ENCODE results near the gene TCF19.
"Not testable (repeated sequence)": the region's sequence is repeated elsewhere in the genome, so short reads cannot be mapped to it uniquely, and the experiment has no call there.

TCF19 gene

GRCh38 chr6:31183859-31184258 lies 25.5 kb downstream of the TCF19 start:
- not testable (repeated sequence) for DNase-seq

DNA sequence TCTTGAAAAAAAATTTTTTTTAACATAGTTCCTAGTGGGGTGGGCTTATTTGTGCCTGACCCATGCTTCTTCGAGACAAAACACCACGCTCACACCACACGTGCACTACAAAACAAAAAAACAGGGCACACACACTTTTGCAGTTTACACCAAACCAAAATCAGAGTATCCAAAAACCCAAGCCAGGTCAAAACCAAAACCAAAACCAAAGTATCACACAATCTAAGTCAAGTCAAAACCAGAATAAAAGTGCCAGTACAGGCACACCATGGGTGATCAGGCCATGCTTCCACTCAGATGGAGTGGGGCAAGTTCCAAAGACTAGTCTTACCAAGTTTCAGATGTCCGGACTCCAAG lies 27.3 kb downstream of the TCF19 start:
- not testable (repeated sequence) for DNase-seq

DNA sequence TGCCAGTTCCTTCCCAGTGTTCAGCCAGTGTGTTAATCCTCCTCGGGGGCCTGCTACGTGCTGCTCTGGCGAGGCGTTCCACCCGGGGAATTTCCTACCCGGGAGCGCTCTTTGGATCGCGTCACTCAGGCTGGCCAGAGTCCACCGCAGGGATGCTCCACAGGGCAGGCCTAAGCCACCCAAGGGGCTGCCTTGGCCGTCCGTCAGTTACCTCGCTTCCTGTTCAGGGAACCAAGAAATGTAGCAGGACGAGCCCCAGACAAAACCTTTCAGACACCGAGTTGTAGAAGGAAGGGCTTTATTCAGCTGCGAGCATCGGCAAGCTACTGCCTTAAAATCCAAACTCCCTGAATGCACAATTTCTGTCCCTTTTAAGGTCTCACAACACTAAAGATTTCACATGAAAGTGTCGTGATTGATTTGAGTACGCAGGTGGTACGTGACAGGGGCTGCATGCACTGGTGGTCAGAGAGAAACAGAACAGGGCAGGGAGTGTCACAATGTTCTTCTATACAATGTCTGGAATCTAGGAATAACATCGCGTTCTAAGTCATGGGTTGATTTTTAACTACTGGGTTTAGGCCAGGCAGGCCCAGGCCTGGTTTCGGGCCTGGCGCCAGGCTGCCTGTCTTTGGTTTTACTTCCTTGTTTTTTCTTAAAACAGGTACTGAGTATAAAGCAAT lies 27.8 kb downstream of the TCF19 start:
- no peak for DNase-seq

GRCh38 chr6:31187780-31188194 lies 29.4 kb downstream of the TCF19 start:
- DNase-seq, result no peak

GRCh38 chr6:31189223-31189622 lies 30.8 kb downstream of the TCF19 start:
- DNase-seq, result not testable (repeated sequence)

GRCh38 chr6:31190488-31190887 lies 32.1 kb downstream of the TCF19 start:
- DNase-seq, result no peak

- peak; percentile 62 for DNase-seq
These were observed 34.2 kb downstream of the TCF19 start for GRCh38 chr6:31192431-31193105.

DNA sequence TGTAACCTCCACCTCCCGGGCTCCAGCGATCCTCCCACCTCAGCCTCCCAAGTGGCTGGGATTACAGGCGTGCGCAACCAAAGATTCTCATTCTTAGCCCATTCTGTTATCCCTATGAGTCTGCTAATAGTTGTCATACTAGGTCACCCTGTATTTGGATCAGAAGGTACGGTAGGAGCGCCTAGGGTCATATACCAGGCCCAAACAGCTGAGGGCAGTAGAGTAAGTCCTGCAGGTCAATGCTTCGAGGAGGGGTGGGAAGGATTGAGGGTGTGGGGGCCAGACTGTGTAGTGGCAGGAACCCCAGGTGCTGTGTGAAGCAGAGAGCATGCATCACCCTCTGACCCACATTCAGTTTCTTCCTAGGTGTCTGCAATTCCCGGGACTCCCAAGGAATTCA lies 34.8 kb downstream of the TCF19 start:
- DNase-seq, result no peak

DNA sequence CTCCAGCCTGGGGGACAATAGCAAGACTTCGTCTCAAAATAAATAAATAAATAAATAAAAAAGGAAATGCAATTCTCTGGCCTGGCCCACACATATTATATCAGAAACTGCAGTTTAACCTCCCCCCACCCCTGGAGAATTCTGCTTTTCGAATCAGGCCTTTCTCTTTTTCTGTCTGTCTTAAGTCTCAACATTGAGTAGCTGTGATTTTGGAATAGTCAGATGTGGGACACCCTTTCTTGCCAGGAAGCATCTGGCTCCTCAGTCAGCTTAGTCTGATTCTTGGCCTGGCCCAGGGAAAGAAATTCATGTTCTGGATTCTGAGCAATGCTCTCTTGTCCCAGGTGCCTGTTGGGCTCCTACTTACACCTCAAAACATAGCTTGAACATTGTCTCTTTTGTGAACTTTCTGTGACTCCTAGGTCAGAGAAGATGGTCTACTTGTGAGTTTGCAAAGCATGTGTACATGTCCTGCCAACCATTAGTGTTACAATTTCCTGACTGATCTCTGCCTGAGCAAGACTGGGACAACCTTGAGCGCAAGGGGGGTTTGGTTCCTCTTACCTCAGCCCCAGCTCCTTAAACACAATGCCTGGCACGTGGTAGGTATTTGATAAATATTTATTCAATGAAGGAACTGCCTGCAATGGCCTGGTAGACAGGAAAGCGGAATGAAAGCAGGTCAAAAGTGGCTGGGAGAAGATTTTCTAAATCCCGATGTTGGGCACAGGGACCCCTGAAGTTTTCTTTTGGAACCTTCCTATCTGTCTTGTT lies 35.9 kb downstream of the TCF19 start:
- DNase-seq, result no peak

GRCh38 chr6:31195308-31195979 lies 37.1 kb downstream of the TCF19 start:
- not testable (repeated sequence) for DNase-seq

- not testable (repeated sequence) for DNase-seq
These were observed 38.0 kb downstream of the TCF19 start for GRCh38 chr6:31196251-31197022.

DNA sequence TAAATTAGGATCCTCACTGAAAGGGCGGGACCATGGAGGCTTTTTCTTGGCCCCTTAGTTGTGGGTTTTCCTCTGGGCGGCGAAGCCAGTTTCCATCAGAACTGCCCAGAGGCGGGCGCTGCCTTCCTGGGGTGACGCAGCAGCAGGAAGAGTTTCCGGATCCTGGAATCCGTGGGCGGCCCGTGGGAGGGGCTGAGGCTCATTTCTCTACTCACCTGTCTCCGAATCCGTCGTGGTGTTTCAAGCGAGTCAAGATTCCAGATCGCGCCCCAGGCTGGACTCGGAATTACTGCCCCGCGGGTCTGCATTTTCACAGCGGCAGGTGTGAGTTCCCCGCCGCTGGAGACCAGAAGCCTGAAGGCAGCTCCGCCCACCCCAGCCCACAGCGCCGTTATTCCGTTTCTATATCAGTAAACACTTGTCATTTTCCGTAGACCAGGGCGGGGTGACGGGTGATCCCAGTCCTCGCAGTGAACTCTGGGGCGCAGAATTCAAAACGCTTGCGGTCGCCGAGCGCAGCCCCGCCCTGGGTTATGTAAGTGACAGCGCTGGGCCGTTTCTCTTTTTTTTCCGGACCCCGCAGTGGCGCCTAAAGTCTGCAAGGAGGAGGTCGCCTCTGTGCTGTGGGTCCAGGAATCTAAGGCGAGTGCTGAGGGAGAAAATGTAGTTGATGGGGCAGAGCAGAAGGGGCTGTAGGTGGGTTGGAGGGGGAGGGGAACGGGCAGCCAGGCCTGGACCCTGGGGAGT lies 39.3 kb downstream of the TCF19 start:
- DNase-seq, result peak; percentile 94

DNA sequence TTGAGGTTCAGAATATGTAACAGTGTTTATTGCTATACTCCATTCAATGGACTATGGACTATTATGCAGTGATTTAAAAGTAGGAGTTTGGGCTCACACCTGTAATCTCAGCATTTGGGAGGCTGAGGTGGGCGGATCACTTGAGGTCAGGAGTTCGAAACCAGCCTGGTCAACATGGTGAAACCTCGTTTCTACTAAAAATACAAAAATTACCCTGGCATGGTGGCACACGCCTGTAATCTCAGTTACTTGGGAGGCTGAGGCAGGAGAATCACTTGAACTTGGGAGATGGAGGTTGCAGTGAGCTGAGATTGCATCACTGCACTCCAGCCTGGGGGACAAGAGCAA lies 40.7 kb downstream of the TCF19 start:
- DNase-seq, result not testable (repeated sequence)

GRCh38 chr6:31202259-31203166 lies 44.1 kb downstream of the TCF19 start:
- peak; percentile 8 for DNase-seq

DNA sequence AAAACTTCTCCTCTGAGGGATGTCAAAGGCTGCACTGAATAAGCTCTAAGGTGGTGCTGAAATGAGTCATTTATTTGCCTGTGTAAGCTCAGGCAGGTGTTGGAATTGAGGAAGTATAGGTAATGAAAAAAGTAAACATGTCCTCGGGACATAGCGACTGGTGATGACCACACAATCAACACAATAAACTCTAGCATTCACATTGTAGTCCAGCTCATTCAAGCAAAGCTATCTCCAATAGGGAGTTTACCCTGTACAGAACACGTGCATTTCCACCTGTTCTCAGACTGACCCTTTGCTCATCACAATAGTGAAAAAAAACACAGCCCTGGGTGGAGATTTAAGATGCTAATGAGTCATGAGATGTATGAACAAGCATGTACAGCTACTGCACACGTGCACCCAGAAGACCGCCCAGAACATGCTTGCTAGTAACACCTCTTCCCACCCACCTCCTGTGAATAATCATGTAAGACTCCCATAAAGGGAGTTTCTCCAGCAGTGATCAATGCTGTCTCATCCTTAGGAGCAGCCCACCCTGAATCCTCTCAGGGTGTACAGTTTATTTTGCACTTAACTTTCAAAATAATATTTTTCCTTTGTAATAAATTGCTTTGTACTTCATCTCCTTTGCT lies 45.1 kb downstream of the TCF19 start:
- DNase-seq, result peak; percentile 71

DNA sequence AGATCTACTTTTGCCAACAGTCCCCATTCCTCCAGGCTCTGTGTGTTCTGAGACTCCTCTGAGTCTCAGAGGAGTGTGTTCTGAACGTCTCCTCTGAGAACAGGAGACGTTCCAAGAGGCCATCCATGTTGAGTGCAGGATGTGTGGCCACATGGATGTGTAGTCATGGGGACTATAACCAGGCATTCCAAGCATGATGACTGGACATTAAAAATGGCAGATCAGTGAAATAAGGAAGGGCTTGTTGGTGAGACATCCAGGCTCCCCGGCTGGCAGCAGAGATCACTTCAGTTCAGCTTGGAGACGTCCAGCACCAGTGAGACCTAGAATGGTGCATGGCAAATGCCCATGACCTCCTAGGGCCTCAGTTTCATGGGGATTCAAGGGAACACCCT lies 46.4 kb downstream of the TCF19 start:
- no peak for DNase-seq

GRCh38 chr6:31205638-31206037 lies 47.2 kb downstream of the TCF19 start:
- no peak for DNase-seq

DNA sequence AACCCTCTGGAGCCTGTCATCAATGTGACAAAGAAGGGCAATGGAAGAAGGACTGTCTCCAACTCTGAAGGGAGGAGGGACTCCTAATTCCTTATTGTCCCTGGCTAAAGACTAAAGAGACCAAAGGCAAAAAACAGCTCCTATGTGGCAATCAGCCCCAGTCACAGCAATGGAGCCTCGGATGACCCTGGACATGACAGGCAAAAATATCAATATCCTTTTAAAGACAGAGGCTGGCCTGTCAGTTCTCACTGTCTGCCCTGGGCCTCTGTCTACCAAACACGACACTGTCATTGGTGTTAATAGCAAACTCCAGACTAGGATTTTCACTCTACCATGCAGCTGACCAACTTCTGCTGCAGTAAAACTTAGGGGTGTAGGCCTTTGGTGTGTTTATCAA lies 50.1 kb downstream of the TCF19 start:
- DNase-seq, result no peak

GRCh38 chr6:31209137-31209536 lies 50.7 kb downstream of the TCF19 start:
- DNase-seq, result no peak

GRCh38 chr6:31210123-31210522 lies 51.7 kb downstream of the TCF19 start:
- DNase-seq, result no peak
